Stomach (tissue), 9 donors: ENCODE measurements around the gene UNC119B. TPM values are rescaled to one million over a fixed set of nuclear protein-coding genes. Genes with fewer than 3 reads are reported as not detected.

ENCODE experiments used
- DNase-seq, 2 donors: peaks; one replicate each; pipeline versions ENCODE4 v3.0.0 to v3.0.0-alpha.2; 2013 to 2019
- H3K27ac ChIP-seq, 5 donors: fragments of 200-600 bp in 4 of 5; sonication (generic) in 4 of 5; one replicate each; pipeline ENCODE4 v1.5.1; 2013 to 2019; ENCODE audit warnings: mild to moderate bottlenecking in 1 of 5, moderate library complexity in 1 of 5
- H3K27me3 ChIP-seq, 3 donors: fragments of 200-600 bp; sonication (generic); one replicate each; pipeline ENCODE4 v1.5.1; 2017 to 2019; ENCODE audit warnings: mixed run types in 1 of 3
- H3K36me3 ChIP-seq, 4 donors: fragments of 200-600 bp; sonication (generic); 1 replicate in 3 of 4; 2 replicates in 1 of 4; pipeline ENCODE4 v1.5.1; 2016 to 2019
- H3K4me1 ChIP-seq, 4 donors: fragments of 200-600 bp; sonication (generic); one replicate each; pipeline ENCODE4 v1.5.1; 2016 to 2019
- H3K4me3 ChIP-seq, 4 donors: fragments of 200-600 bp; sonication (generic) in 3 of 4; one replicate each; pipeline ENCODE4 v1.5.1; 2016 to 2019; ENCODE audit warnings: mild to moderate bottlenecking in 1 of 4
- H3K9me3 ChIP-seq, 4 donors: fragments of 200-600 bp; sonication (generic); one replicate each; pipeline ENCODE4 v1.5.1; 2016 to 2019
- EP300 ChIP-seq: sonication (generic); formaldehyde crosslinking; IDR thresholded peaks from one replicate; pipeline ENCODE4 v1.6.1; 2017; ENCODE audit warnings: antibody characterized with exemption
- POLR2A ChIP-seq, 4 donors: fragments of 450-650 bp; IDR thresholded peaks; one replicate each; pipeline ENCODE4 v1.6.1; 2016; ENCODE audit warnings: antibody characterized with exemption in 4 of 4, control low read depth in 2 of 4, mild to moderate bottlenecking in 1 of 4, moderate library complexity in 1 of 4
- POLR2AphosphoS5 ChIP-seq, 3 donors: sonication (generic); formaldehyde crosslinking; IDR thresholded peaks; one replicate each; pipeline ENCODE4 v1.6.1; 2016; ENCODE audit warnings: antibody characterized with exemption in 3 of 3
- WGBS, 5 donors: extraction: QIAGEN DNeasy Blood & Tissue Kit in 3 of 5; methylation state at CpG; one replicate each; pipeline versions ENCODE4 v1.1.5 to v1.1.7; 2013 to 2018; 5-methylcytosine and 5-hydroxymethylcytosine counted together
- intact Hi-C: fragments of 100-400 bp; cut with DNase I; formaldehyde crosslinking; loops from one replicate; pipeline ENCODE4 v1.15.1; 2023; ENCODE audit warnings: low total_unique reads
- polyA plus RNA-seq, 3 donors: library from polyadenylated mRNA; stranded (reverse); fragments of 200-250 nt; gene quantifications; one replicate each; pipeline ENCODE4 v1.2.3, GENCODE V29; 2013
- total RNA-seq, 5 donors: library from RNA; depleted of rRNA; stranded (reverse); fragments of >200 nt; gene quantifications; one replicate each; pipeline versions ENCODE4 v1.1.0 to v1.2.3, GENCODE V29; 2014 to 2016
- TF ChIP-seq, protein P1 (sequence below), 7 experiments: fragments of 450-650 bp in 4 of 7; fragments of 200-600 bp in 3 of 7; sonication (generic) in 3 of 7; IDR thresholded peaks; one replicate each; pipeline ENCODE4 v1.5.1; 2016 to 2019; ENCODE audit warnings: antibody characterized with exemption in 7 of 7, control low read depth in 2 of 7, mild to moderate bottlenecking in 1 of 7
- donor health status: healthy with polysubstance abuse.
- donor health status: Bipolar disorder and iron deficiency.
- donor health status: healthy.

The UNC119B gene
- total and polyA plus RNA-seq, 8 donors: 8.2 to 26.8 (median 15.1) TPM

DNA sequence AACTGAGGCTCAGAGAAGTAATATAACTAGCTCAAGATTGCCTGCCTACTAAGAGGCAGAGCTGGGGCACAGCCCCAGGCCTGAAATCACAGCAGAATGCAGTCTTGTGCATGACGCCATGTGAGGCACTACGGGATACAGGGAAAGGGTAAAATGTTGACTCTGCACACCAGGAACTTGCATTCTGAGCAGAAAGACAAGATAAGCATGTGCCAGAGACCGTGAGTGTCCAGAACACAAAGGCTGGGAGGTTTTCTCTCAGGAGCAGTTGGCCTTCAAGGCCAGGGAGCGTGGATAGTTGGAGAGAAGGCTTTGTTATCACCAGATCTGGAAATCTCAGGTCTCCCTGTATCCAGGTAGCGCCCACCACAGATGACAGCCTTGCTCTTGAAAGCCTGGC, 46.5 kb upstream of the UNC119B start:
- TF ChIP-seq EP300 (no peak), POLR2A (IDR thresholded peaks at IDR 0.05) (no peak), POLR2AphosphoS5 (IDR thresholded peaks at IDR 0.05) (no peak)
- TF ChIP-seq, protein P1, sequence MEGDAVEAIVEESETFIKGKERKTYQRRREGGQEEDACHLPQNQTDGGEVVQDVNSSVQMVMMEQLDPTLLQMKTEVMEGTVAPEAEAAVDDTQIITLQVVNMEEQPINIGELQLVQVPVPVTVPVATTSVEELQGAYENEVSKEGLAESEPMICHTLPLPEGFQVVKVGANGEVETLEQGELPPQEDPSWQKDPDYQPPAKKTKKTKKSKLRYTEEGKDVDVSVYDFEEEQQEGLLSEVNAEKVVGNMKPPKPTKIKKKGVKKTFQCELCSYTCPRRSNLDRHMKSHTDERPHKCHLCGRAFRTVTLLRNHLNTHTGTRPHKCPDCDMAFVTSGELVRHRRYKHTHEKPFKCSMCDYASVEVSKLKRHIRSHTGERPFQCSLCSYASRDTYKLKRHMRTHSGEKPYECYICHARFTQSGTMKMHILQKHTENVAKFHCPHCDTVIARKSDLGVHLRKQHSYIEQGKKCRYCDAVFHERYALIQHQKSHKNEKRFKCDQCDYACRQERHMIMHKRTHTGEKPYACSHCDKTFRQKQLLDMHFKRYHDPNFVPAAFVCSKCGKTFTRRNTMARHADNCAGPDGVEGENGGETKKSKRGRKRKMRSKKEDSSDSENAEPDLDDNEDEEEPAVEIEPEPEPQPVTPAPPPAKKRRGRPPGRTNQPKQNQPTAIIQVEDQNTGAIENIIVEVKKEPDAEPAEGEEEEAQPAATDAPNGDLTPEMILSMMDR (IDR thresholded peaks at IDR 0.05): no peak
- intact Hi-C loops: no loop called here
- Histone ChIP-seq H3K4me1 (peaks cover 0 to 1% (median under 1%) of the 10 kb centered on the region in 4 donors), H3K27ac (no peak overlapping the region), H3K9me3 (no peaks in the 10 kb centered on the region), H3K36me3 (peaks cover 0 to 8% (median 0%) of the 10 kb centered on the region in 4 donors), H3K27me3 (no peaks in the 10 kb centered on the region), H3K4me3 (no peak overlapping the region)
- DNase-seq: no peak
- WGBS, 5 donors: 57 to 69% (median 66%) methylated on average over 5 of the region's 5 CpGs

DNA sequence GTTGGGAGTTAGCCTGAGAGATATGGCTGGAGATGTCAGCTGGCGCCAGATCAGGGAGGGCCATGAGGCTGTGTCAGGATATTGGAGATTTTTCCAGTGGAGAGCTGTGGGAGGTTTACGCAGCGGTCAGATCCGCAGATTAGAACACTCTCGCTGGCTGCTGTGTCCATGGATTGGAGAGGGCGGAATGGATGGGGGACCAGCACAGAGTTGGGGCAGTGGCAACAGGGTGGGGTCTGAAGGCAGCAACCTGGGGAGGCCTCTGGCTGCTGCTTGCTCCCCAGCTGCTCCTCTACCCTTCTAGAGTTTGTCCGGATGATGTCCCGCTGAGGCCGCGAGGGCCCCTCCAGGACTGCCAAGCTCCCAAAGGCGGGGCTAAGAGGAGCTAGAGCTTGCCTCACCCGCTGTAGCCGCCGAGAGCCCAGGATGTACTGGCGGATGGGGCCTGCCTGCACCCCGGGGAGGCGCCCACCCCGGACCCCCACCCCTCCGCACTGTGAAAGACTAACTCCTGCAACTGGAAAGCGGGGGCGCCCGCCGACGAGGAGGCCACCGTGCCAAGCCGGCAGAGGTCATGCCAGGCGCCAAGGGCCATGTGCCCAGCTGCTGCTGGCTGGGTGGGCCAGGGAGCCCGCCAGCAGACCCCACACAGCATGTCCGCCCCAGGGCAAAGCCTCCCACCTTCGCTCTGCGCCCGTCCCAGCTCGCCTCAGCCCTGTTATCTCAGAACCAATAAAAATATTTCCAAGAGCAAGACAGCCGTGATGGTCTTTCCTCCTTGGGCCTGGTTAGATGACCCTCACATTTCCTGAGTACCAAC, 43.5 kb upstream of the UNC119B start:
- Histone ChIP-seq H3K9me3 (no peaks in the 10 kb centered on the region), H3K4me1 (peaks cover 0 to 12% (median 10%) of the 10 kb centered on the region in 4 donors), H3K36me3 (no peaks in the 10 kb centered on the region), H3K4me3 (no peak overlapping the region), H3K27me3 (no peaks in the 10 kb centered on the region), H3K27ac (no peak overlapping the region)
- TF ChIP-seq POLR2A (IDR thresholded peaks at IDR 0.05) (no peak), EP300 (no peak), POLR2AphosphoS5 (IDR thresholded peaks at IDR 0.05) (no peak)
- TF ChIP-seq, protein P1 (IDR thresholded peaks at IDR 0.05): no peak
- DNase-seq: peak in 1 of 2 donors; percentile 53
- 80 to 89% (median 84%) methylated on average over 14 to 34 of the region's 34 CpGs for WGBS, 5 donors
- intact Hi-C loops: no loop called here

DNA sequence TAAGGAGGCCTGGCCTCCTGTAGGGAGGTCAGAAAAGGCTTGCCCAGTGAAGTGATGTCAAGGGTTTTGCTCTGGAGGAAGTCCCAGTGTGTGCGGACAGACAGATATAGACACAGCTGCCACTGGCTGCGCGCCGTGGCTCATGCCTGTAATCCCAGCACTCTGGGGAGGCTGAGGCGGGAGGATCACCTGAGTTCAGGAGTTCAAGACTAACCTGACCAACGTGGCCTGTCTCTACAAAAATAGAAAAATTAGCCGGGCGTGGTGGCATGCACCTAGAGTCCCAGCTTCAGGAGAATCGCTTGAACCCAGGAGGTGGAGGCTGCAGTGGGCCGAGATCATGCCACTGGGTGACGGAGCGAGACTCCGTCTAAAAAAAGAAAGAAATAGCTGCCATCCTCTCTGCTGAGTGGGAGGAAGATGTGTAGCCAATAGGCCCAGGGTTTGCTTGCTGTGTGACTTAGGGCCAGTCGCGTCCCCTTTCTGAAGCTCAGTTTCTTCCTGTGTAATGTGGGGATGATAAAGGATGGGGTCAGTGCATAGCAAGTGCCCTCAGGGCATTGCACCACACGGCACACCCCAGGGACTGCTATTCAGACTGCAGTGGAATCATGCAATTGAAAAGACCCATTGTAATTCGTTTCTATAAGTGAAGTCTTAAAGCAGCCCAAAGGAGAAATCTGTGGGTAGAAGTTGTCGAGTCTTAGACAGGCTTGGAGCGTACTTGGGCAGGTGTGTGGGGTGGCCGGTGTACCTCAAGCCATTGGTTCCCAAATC, 42.0 kb upstream of the UNC119B start:
- Histone ChIP-seq H3K4me3 (no peak overlapping the region), H3K9me3 (no peaks in the 10 kb centered on the region), H3K27ac (no peak overlapping the region), H3K27me3 (no peaks in the 10 kb centered on the region), H3K36me3 (no peaks in the 10 kb centered on the region), H3K4me1 (peaks cover 0 to 12% (median 10%) of the 10 kb centered on the region in 4 donors)
- WGBS, 5 donors: 80 to 87% (median 87%) methylated on average over 20 of the region's 20 CpGs
- no peak for DNase-seq
- intact Hi-C loops: no loop called here
- TF ChIP-seq POLR2AphosphoS5 (IDR thresholded peaks at IDR 0.05): no peak
- TF ChIP-seq, protein P1 (IDR thresholded peaks at IDR 0.05): no peak
- TF ChIP-seq POLR2A (IDR thresholded peaks at IDR 0.05): no peak
- TF ChIP-seq EP300: no peak
